HG03175 (cell line): ENCODE measurements around the gene TAS2R1.

Source experiments
- ATAC-seq: cut with Tn5 transposase; IDR thresholded peaks from one replicate; pipeline ENCODE4 v1.9.1; 2021; ENCODE audit warnings: mild to moderate bottlenecking, moderate library complexity; ENCODE audit not compliant: unreplicated experiment

Gene TAS2R1

GRCh38 chr5:9589049-9589835 lies 40.9 kb downstream of the TAS2R1 start:
- ATAC-seq, result no peak

- no peak for ATAC-seq
These were observed 41.9 kb downstream of the TAS2R1 start for GRCh38 chr5:9588254-9588653.

GRCh38 chr5:9587135-9587534 lies 43.0 kb downstream of the TAS2R1 start:
- no peak for ATAC-seq

- no peak for ATAC-seq
These were observed 47.7 kb downstream of the TAS2R1 start for GRCh38 chr5:9582406-9582805.
